ENCODE data around the gene NUDT12.

The NUDT12 gene

DNA sequence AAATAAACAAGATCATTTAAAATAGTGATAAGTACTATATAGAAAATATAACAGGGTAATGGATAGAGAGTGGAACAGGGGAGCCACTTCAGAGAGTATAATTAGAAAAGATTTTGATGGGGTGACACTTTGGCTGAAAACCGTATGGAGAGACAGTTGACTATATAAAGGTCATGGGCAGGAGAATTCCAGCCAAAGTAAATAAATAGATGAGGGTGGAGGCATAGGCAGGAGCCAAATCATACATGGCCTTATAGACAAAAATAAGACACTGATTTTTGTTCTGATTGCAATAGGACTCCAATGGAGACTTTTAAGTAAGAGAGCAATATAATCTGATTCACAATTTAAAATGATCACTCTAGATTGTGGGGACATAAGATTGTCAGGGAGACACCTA, 37.5 kb upstream of the NUDT12 start:
- no peak overlapping the region for H3K27ac ChIP-seq
- H3K4me1 ChIP-seq (ENCODE audit: control insufficient read depth in 1 of 2, insufficient read depth in 1 of 2, low read depth in 1 of 2, low read length in 1 of 2): no peaks in the 10 kb centered on the region
- no peak overlapping the region for H3K4me3 ChIP-seq (ENCODE audit: low read depth in 1 of 2, low read length in 1 of 2)
- no peaks in the 10 kb centered on the region for H3K27me3 ChIP-seq
- H3K36me3 ChIP-seq: no peaks in the 10 kb centered on the region
- H3K9me3 ChIP-seq: no peaks in the 10 kb centered on the region
- TF ChIP-seq, protein P1, sequence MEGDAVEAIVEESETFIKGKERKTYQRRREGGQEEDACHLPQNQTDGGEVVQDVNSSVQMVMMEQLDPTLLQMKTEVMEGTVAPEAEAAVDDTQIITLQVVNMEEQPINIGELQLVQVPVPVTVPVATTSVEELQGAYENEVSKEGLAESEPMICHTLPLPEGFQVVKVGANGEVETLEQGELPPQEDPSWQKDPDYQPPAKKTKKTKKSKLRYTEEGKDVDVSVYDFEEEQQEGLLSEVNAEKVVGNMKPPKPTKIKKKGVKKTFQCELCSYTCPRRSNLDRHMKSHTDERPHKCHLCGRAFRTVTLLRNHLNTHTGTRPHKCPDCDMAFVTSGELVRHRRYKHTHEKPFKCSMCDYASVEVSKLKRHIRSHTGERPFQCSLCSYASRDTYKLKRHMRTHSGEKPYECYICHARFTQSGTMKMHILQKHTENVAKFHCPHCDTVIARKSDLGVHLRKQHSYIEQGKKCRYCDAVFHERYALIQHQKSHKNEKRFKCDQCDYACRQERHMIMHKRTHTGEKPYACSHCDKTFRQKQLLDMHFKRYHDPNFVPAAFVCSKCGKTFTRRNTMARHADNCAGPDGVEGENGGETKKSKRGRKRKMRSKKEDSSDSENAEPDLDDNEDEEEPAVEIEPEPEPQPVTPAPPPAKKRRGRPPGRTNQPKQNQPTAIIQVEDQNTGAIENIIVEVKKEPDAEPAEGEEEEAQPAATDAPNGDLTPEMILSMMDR (IDR thresholded peaks at IDR 0.05): no peak

DNA sequence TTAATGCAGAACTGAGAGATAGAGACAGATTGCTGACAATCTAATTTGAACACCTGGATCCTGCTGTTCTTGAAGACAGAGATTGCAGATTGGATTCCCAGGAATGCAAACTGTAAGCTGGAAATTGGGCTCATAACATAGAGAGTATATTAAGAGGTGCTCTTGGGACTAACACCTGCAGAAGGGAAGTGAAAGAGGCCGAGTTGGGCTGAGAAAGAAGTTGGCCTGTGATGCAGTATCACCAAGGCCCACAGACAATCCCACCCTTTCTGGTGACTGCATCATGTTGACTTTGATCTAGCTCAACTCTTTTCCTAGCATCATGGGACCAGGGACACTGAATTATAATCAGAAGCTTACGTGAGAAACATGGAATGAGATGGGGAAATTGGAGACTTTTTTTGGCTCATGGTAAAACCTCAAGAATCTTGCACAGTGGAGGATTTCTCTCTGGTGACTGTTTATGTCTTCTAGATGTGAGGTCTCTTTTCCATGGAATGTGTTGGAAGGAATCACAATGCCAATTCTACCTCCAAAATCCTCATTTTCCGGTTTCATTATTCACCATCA, 36.5 kb upstream of the NUDT12 start:
- TF ChIP-seq, protein P1 (IDR thresholded peaks at IDR 0.05): no peak
- no peaks in the 10 kb centered on the region for H3K36me3 ChIP-seq
- H3K4me3 ChIP-seq (ENCODE audit: low read depth in 1 of 2, low read length in 1 of 2): no peak overlapping the region
- no peak overlapping the region for H3K27ac ChIP-seq
- no peaks in the 10 kb centered on the region for H3K9me3 ChIP-seq
- H3K4me1 ChIP-seq (ENCODE audit: control insufficient read depth in 1 of 2, insufficient read depth in 1 of 2, low read depth in 1 of 2, low read length in 1 of 2): no peaks in the 10 kb centered on the region
- H3K27me3 ChIP-seq: no peaks in the 10 kb centered on the region

DNA sequence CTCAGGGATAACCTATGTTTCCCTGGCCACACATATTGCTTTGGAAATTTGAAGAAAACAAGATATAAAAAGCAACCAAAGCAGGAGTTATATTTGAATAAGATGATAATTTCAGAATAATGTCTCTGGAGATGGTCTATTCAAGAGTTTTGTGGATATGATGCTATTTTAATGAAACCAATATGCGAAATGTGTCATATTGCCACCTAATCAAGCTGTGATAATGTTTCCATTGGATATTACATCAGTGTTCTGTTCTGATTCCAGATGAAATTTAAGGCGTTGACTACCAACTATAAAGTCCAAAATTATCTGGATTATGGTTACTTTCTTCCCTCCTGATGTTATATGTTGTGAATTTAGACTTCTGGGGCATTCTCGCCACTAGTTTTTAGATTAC, 27.6 kb upstream of the NUDT12 start:
- H3K9me3 ChIP-seq: no peaks in the 10 kb centered on the region

DNA sequence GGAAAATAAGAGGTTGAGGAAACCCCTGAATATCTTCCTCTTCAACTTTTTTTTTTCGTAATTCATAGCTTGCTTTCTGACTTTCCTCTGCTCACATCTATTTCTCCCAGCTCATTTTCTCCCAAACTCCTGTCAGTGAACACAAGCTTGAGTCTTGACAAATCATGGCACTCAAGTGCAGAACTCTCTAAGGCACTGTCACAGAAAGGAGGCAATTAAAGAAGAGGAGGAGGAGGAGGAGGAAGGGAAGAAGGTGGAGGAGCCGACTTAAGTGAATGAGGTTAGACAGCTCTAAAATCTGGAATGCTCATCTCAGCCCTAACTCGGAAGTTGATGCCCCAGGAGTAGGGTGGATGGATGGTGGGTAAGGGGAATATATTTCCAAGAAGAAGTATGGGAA, 27.2 kb upstream of the NUDT12 start:
- H3K4me1 ChIP-seq (ENCODE audit: control insufficient read depth in 1 of 2, insufficient read depth in 1 of 2, low read depth in 1 of 2, low read length in 1 of 2): no peaks in the 10 kb centered on the region
- H3K9me3 ChIP-seq: no peaks in the 10 kb centered on the region
- no peak overlapping the region for H3K27ac ChIP-seq
- no peak overlapping the region for H3K4me3 ChIP-seq (ENCODE audit: low read depth in 1 of 2, low read length in 1 of 2)
- no peaks in the 10 kb centered on the region for H3K27me3 ChIP-seq
- TF ChIP-seq, protein P1 (IDR thresholded peaks at IDR 0.05): no peak
- H3K36me3 ChIP-seq: no peaks in the 10 kb centered on the region

More for the DNA sequence above, 27.6 kb upstream of the NUDT12 start:
- no peaks in the 10 kb centered on the region for H3K27me3 ChIP-seq
- H3K27ac ChIP-seq: no peak overlapping the region
- H3K4me3 ChIP-seq (ENCODE audit: low read depth in 1 of 2, low read length in 1 of 2): no peak overlapping the region
- H3K4me1 ChIP-seq (ENCODE audit: control insufficient read depth in 1 of 2, insufficient read depth in 1 of 2, low read depth in 1 of 2, low read length in 1 of 2): no peaks in the 10 kb centered on the region
- TF ChIP-seq, protein P1 (IDR thresholded peaks at IDR 0.05): no peak
- H3K36me3 ChIP-seq: no peaks in the 10 kb centered on the region

DNA sequence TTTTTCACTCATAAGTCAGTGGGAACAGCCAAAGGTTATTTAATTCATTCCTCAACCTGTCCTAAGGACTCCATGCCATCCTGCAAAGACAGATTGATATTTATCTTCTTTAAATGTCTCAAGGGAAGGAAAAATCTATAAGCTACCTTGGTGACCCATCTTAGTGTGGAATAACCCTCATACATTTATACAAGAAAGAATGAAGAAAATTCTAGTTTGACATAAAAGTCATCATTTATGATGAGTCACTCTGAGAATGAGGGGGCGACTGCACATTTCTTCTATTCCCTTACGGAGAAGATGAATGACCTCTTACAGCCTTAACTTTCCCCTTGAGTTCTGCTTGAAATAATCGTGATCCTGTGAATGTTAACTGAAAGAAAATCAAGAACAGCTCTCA, 26.8 kb upstream of the NUDT12 start:
- TF ChIP-seq, protein P1 (IDR thresholded peaks at IDR 0.05): no peak
- Histone ChIP-seq H3K27me3 (no peaks in the 10 kb centered on the region), H3K4me3 (ENCODE audit: low read depth in 1 of 2, low read length in 1 of 2) (no peak overlapping the region), H3K36me3 (no peaks in the 10 kb centered on the region), H3K27ac (no peak overlapping the region), H3K9me3 (no peaks in the 10 kb centered on the region), H3K4me1 (ENCODE audit: control insufficient read depth in 1 of 2, insufficient read depth in 1 of 2, low read depth in 1 of 2, low read length in 1 of 2) (no peaks in the 10 kb centered on the region)
